ENCODE results near the gene TMEM243. TPM values are rescaled to one million over a fixed set of nuclear protein-coding genes. Genes with fewer than 3 reads are reported as not detected.

Gene TMEM243
- total and polyA plus RNA-seq, 2 donors (not counting 3 experiments of a cell fraction or from before 2014, with no cell fraction given): 26.9 to 28.8 TPM

- Histone ChIP-seq H3K27ac (ENCODE audit: insufficient read depth, low read depth, low read length) (peak overlapping the region; percentile 59), H3K79me2 (ENCODE audit: control insufficient read depth, insufficient read depth, low read length) (peaks cover 13% of the 10 kb centered on the region), H3K9me3 (replicated peaks; ENCODE audit: control insufficient read depth, insufficient read depth, low read length) (no peaks in the 10 kb centered on the region), H3K4me3 (replicated peaks in 1 of 3; ENCODE audit: insufficient read depth in 1 of 3, low read depth in 1 of 3, low read length in 3 of 3) (peak overlapping the region; percentile 32 to 76 (median 63)), H3K36me3 (ENCODE audit: control insufficient read depth in 2 of 2, extremely low read depth in 1 of 2, insufficient read depth in 2 of 2, low read length in 2 of 2) (no peaks in the 10 kb centered on the region), H4K20me1 (replicated peaks; ENCODE audit: control insufficient read depth, extremely low read depth, insufficient read depth, low read length) (no peaks in the 10 kb centered on the region), H3K9ac (replicated peaks; ENCODE audit: extremely low read depth, insufficient read depth, low read length) (peak overlapping the region; percentile 91), H3K4me2 (ENCODE audit: insufficient read depth, low read length) (peak overlapping the region; percentile 79), H2AFZ (ENCODE audit: low read depth, low read length) (peak overlapping the region; percentile 75), H3K4me1 (ENCODE audit: control insufficient read depth, extremely low read depth, insufficient read depth, low read length) (peaks cover 18% of the 10 kb centered on the region), H3K27me3 (ENCODE audit: control insufficient read depth in 2 of 2, insufficient read depth in 2 of 2, low read length in 2 of 2) (peaks cover 3 to 14% of the 10 kb centered on the region in 2 experiments), H3K9me1 (replicated peaks; ENCODE audit: control insufficient read depth, extremely low read depth, insufficient read depth, low read length) (no peaks in the 10 kb centered on the region)
- FAIRE-seq (peak; percentile 87), DNase-seq (ENCODE audit: low read depth, low spot score) (peak; percentile 83)
- TF ChIP-seq POLR2A (IDR thresholded peaks at IDR 0.05; ENCODE audit: low read depth, low read length) (peak; percentile 65), EZH2 (IDR thresholded peaks at IDR 0.05; ENCODE audit: borderline replicate concordance, low read depth, low read length, severe bottlenecking) (no peak), JUN (IDR thresholded peaks at IDR 0.05; ENCODE audit: borderline replicate concordance, insufficient read depth, insufficient read length, low read depth) (no peak), POLR2AphosphoS5 (IDR thresholded peaks at IDR 0.05; ENCODE audit: insufficient read depth, low read depth, low read length) (peak; percentile 66)
- POLR2A ChIA-PET: interaction anchor here (1.2 to 2.7 kb wide), 4 partner anchors 11 to 68 kb away, joined by 3 to 15 read pairs (median 3); partner anchors contain the start of gene DMTF1
- BruUV-seq (replicated peaks): no TSS peak
- CTCF ChIA-PET: interaction anchor here (0.8 to 2.2 kb wide), 13 partner anchors 9 to 309 kb away, joined by 3 to 9 read pairs (median 4); partner anchors contain the start of gene DMTF1
- intact Hi-C loops (cut with micrococcal nuclease) (loop anchor here (1.0 to 5.0 kb wide), 3 partner anchors 17 to 656 kb away; partner anchors contain the start of genes DBF4 and SLC25A40), dilution Hi-C loops (cut with MboI; ENCODE audit: extremely low pct_ligation_motif_present, low sequenced_read_pairs) (no loop called here)
Measured at GRCh38 chr7:87220026-87220733, 648 bp upstream of the TMEM243 start.

All from endothelial cell of umbilical vein (primary cell).